CD14-positive monocyte (primary cell): ENCODE measurements around the gene MOCOS. TPM values are rescaled to one million over a fixed set of nuclear protein-coding genes. Genes with fewer than 3 reads are reported as not detected.

Experiments
- DNase-seq, 3 donors: peaks; one replicate each; pipeline ENCODE4 v3.0.0-alpha.2; 2011 to 2022
- H2AFZ ChIP-seq: 2 replicates; pipeline ENCODE4 v1.6.0; 2012; ENCODE audit warnings: mild to moderate bottlenecking, low read depth, low read length, inconsistent platforms; ENCODE audit not compliant: insufficient read depth, poor library complexity, severe bottlenecking
- H3K27ac ChIP-seq, 2 donors: 1 replicate in 1 of 2; 2 replicates in 1 of 2; pipeline ENCODE4 v1.5.1; 2012 to 2013; ENCODE audit warnings: low read length in 2 of 2, control low read depth in 1 of 2, inconsistent platforms in 1 of 2, low read depth in 1 of 2, mild to moderate bottlenecking in 1 of 2
- H3K27me3 ChIP-seq, 2 donors: one replicate each; pipeline versions ENCODE4 v1.6.0 to v1.6.1; 2011 to 2013; ENCODE audit warnings: low read length in 2 of 2; ENCODE audit not compliant: control insufficient read depth in 2 of 2, insufficient read depth in 2 of 2
- H3K36me3 ChIP-seq, 2 donors: replicated peaks in 1 of 2; 1 replicate in 1 of 2; 2 replicates in 1 of 2; pipeline versions ENCODE4 v1.5.1 to v1.6.1; 2012 to 2013; ENCODE audit warnings: low read length in 2 of 2, control low read depth in 1 of 2, inconsistent platforms in 1 of 2, mild to moderate bottlenecking in 1 of 2; ENCODE audit not compliant: insufficient read depth in 2 of 2, control insufficient read depth in 1 of 2
- H3K4me1 ChIP-seq, 2 donors: 1 replicate in 1 of 2; 2 replicates in 1 of 2; pipeline versions ENCODE4 v1.5.1 to v1.6.1; 2012 to 2013; ENCODE audit warnings: low read length in 2 of 2, control low read depth in 1 of 2, inconsistent platforms in 1 of 2, mild to moderate bottlenecking in 1 of 2, moderate library complexity in 1 of 2; ENCODE audit not compliant: insufficient read depth in 2 of 2, control insufficient read depth in 1 of 2
- H3K4me2 ChIP-seq: replicated peaks from 2 replicates; pipeline ENCODE3; 2012; ENCODE audit warnings: low read length, moderate library complexity, mild to moderate bottlenecking; ENCODE audit not compliant: poor library complexity, severe bottlenecking; ENCODE audit errors: extremely low read depth
- H3K4me3 ChIP-seq, 3 experiments: fragments of 200-600 bp in 1 of 3; sonication (generic) in 1 of 3; replicated peaks in 1 of 3; 1 replicate in 2 of 3; 2 replicates in 1 of 3; pipeline ENCODE4 v1.5.1; 2011 to 2013; ENCODE audit warnings: low read length in 3 of 3, mild to moderate bottlenecking in 3 of 3, control low read depth in 2 of 3, low read depth in 2 of 3, inconsistent platforms in 1 of 3, moderate library complexity in 1 of 3
- H3K79me2 ChIP-seq: 2 replicates; pipeline ENCODE4 v1.6.0; 2012; ENCODE audit warnings: mild to moderate bottlenecking, control low read depth, inconsistent platforms, low read length, moderate library complexity; ENCODE audit not compliant: insufficient read depth
- H3K9ac ChIP-seq: 2 replicates; pipeline ENCODE4 v1.6.0; 2017; ENCODE audit warnings: low read length, mild to moderate bottlenecking; ENCODE audit not compliant: insufficient read depth, poor library complexity, severe bottlenecking
- H3K9me3 ChIP-seq, 2 donors: replicated peaks in 1 of 2; 1 replicate in 1 of 2; 2 replicates in 1 of 2; pipeline versions ENCODE4 v1.5.1 to v1.6.1; 2012 to 2013; ENCODE audit warnings: low read length in 2 of 2, control low read depth in 1 of 2; ENCODE audit not compliant: control insufficient read depth in 1 of 2, insufficient read depth in 1 of 2
- H4K20me1 ChIP-seq: 2 replicates; pipeline ENCODE4 v1.6.0; 2012; ENCODE audit warnings: mild to moderate bottlenecking, low read length, control low read depth, moderate library complexity; ENCODE audit not compliant: insufficient read depth
- H3K27ac Mint-ChIP-seq, 7 donors: one replicate each; pipeline ENCODE4 v1.8.0; 2020; ENCODE audit warnings: mild to moderate bottlenecking in 7 of 7, mixed read lengths in 7 of 7, moderate library complexity in 6 of 7, inconsistent platforms in 2 of 7
- H3K27me3 Mint-ChIP-seq, 3 donors: one replicate each; pipeline ENCODE4 v1.8.0; 2021 to 2022; ENCODE audit warnings: low read depth in 3 of 3, mild to moderate bottlenecking in 3 of 3, mixed read lengths in 3 of 3, moderate library complexity in 3 of 3, inconsistent platforms in 1 of 3
- H3K36me3 Mint-ChIP-seq, 2 donors: one replicate each; pipeline ENCODE4 v1.8.0; 2020; ENCODE audit warnings: mixed read lengths in 2 of 2, inconsistent platforms in 1 of 2, mild to moderate bottlenecking in 1 of 2
- H3K4me1 Mint-ChIP-seq: one replicate; pipeline ENCODE4 v1.8.0; 2020; ENCODE audit warnings: mild to moderate bottlenecking, mixed read lengths
- H3K4me3 Mint-ChIP-seq, 2 donors: one replicate each; pipeline ENCODE4 v1.8.0; 2020; ENCODE audit warnings: mild to moderate bottlenecking in 2 of 2, mixed read lengths in 2 of 2, moderate library complexity in 1 of 2
- H3K9me3 Mint-ChIP-seq, 7 donors: one replicate each; pipeline ENCODE4 v1.8.0; 2020 to 2022; ENCODE audit warnings: mixed read lengths in 7 of 7, mild to moderate bottlenecking in 6 of 7, moderate library complexity in 6 of 7, inconsistent platforms in 2 of 7
- WGBS: methylation state at CpG from one replicate; pipeline ENCODE4 v1.1.5; 2013; ENCODE audit warnings: missing lambda C conversion rate; ENCODE audit not compliant: insufficient coverage; 5-methylcytosine and 5-hydroxymethylcytosine counted together
- intact Hi-C, 2 donors: fragments of 100-400 bp; cut with micrococcal nuclease; formaldehyde crosslinking; loops; one replicate each; pipeline versions ENCODE4 v1.15.0 to v1.15.1; 2023
- polyA plus RNA-seq, 3 donors: library from polyadenylated mRNA; depleted of rRNA in 1 of 3; unstranded in 2 of 3; stranded (reverse) in 1 of 3; fragments of 300-500 nt in 2 of 3; fragments of >200 nt in 1 of 3; fragmentation: Illumina TruSeq in 2 of 3; gene quantifications; 1 replicate in 2 of 3; 2 replicates in 1 of 3; pipeline ENCODE4 v1.2.3, GENCODE V29; 2012 to 2021
- TF ChIP-seq, protein P1 (sequence below): fragments of 200-600 bp; IDR thresholded peaks from one replicate; pipeline ENCODE4 v1.8.0; 2022; ENCODE audit warnings: antibody characterized with exemption, mild to moderate bottlenecking

The MOCOS gene
- polyA plus RNA-seq, 3 donors, result 0.03 to 0.05 TPM; not detected in 1

DNA sequence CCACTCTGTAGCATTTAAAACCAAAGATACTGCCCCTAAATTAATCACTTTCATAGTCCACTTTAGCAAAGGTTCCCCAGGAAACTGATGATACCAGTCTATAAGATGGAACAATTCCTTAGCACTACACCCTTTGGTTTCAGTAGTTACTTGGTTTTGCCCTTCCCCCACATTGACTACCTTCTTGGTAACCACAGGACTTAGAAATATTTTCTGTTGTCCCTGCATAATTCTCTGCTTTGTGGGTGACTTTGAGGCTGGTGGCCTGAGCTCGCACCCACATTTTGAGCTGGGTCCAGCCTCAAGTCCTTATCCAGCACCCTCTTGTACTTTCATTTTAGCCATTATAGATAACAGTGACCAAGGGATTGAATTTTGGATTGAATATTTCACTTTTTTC, 34.5 kb upstream of the MOCOS start:
- intact Hi-C loops, result no loop called here
- H3K4me3 ChIP-seq, result no peak overlapping the region
- Mint-ChIP-seq H3K4me1 (peaks cover 3% of the 10 kb centered on the region), H3K4me3 (no peak overlapping the region), H3K27ac (peak overlapping the region in 1 of 7 donors; percentile 79), H3K27me3 (no peaks in the 10 kb centered on the region), H3K36me3 (peaks cover 78 to 88% of the 10 kb centered on the region in 2 donors), H3K9me3 (no peaks in the 10 kb centered on the region)
- H4K20me1 ChIP-seq, result no peaks in the 10 kb centered on the region
- no peak overlapping the region for H3K4me2 ChIP-seq
- peaks cover 80 to 99% of the 10 kb centered on the region in 2 donors for H3K36me3 ChIP-seq
- H3K27ac ChIP-seq, result no peak overlapping the region
- DNase-seq, result no peak
- no peak overlapping the region for H2AFZ ChIP-seq
- no peaks in the 10 kb centered on the region for H3K9me3 ChIP-seq
- no CpG with 5 or more reads among the region's 1 CpG for WGBS
- TF ChIP-seq, protein P1, sequence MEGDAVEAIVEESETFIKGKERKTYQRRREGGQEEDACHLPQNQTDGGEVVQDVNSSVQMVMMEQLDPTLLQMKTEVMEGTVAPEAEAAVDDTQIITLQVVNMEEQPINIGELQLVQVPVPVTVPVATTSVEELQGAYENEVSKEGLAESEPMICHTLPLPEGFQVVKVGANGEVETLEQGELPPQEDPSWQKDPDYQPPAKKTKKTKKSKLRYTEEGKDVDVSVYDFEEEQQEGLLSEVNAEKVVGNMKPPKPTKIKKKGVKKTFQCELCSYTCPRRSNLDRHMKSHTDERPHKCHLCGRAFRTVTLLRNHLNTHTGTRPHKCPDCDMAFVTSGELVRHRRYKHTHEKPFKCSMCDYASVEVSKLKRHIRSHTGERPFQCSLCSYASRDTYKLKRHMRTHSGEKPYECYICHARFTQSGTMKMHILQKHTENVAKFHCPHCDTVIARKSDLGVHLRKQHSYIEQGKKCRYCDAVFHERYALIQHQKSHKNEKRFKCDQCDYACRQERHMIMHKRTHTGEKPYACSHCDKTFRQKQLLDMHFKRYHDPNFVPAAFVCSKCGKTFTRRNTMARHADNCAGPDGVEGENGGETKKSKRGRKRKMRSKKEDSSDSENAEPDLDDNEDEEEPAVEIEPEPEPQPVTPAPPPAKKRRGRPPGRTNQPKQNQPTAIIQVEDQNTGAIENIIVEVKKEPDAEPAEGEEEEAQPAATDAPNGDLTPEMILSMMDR, result no peak
- no peak overlapping the region for H3K9ac ChIP-seq
- no peaks in the 10 kb centered on the region for H3K4me1 ChIP-seq
- H3K27me3 ChIP-seq, result no peaks in the 10 kb centered on the region
- no peaks in the 10 kb centered on the region for H3K79me2 ChIP-seq

GRCh38 chr18:36153203-36153602, 34.1 kb upstream of the MOCOS start:
- Histone ChIP-seq H3K9ac (no peak overlapping the region), H4K20me1 (no peaks in the 10 kb centered on the region), H3K4me1 (no peaks in the 10 kb centered on the region), H3K27me3 (no peaks in the 10 kb centered on the region), H3K36me3 (peaks cover 81 to 99% of the 10 kb centered on the region in 2 donors), H3K27ac (no peak overlapping the region), H3K9me3 (no peaks in the 10 kb centered on the region), H3K79me2 (no peaks in the 10 kb centered on the region), H2AFZ (no peak overlapping the region), H3K4me2 (no peak overlapping the region), H3K4me3 (no peak overlapping the region)
- DNase-seq, result no peak
- no peaks in the 10 kb centered on the region for H3K27me3 Mint-ChIP-seq
- no peaks in the 10 kb centered on the region for H3K9me3 Mint-ChIP-seq
- TF ChIP-seq, protein P1, result no peak
- peaks cover 3% of the 10 kb centered on the region for H3K4me1 Mint-ChIP-seq
- H3K4me3 Mint-ChIP-seq, result no peak overlapping the region
- H3K27ac Mint-ChIP-seq, result peak overlapping the region in 1 of 7 donors; percentile 12
- H3K36me3 Mint-ChIP-seq, result peaks cover 76 to 84% of the 10 kb centered on the region in 2 donors
- intact Hi-C loops, result no loop called here
- 100% methylated on average over 1 of the region's 4 CpGs for WGBS
